SK-N-SH (cell line): ENCODE measurements around the gene TRAK1. TPM values are rescaled to one million over a fixed set of nuclear protein-coding genes. Genes with fewer than 3 reads are reported as not detected.
A peak's percentile ranks its signal among the peaks of the same experiment; 100 is the strongest.

Source experiments
- CTCF ChIA-PET: fragments of 300-600, 350-600 bp; formaldehyde crosslinking; extraction: SDS; loops from one replicate; lab custom pipeline; 2021; lab: Yijun Ruan, JAX
- POLR2A ChIA-PET: fragments of 350-600 bp; sonication (Branson Sonifier 250); formaldehyde crosslinking; extraction: SDS; loops from one replicate; lab custom pipeline; 2020; ENCODE audit warnings: antibody characterized with exemption, inconsistent platforms; lab: Yijun Ruan, JAX
- DNase-seq: peaks from one replicate; pipeline ENCODE4 v3.0.0; 2012
- H2AFZ ChIP-seq: fragments of 200-600 bp; sonication (generic); 2 replicates; pipeline ENCODE4 v1.8.1; 2016; ENCODE audit warnings: antibody characterized with exemption, mild to moderate bottlenecking, low read depth
- H3F3A ChIP-seq: fragments of 200-600 bp; sonication (generic); replicated peaks from 2 replicates; pipeline ENCODE3; 2016; ENCODE audit warnings: antibody characterized with exemption, mild to moderate bottlenecking; ENCODE audit not compliant: insufficient read depth
- H3K27ac ChIP-seq, 2 experiments: fragments of 200-500 bp in 1 of 2; fragments of 200-600 bp in 1 of 2; sonication (Bioruptor generic) in 1 of 2; sonication (generic), shearing (Covaris generic) in 1 of 2; 2 replicates each; pipeline versions ENCODE4 v1.5.1 to v1.6.1; 2014 to 2016; ENCODE audit warnings: low read depth in 2 of 2, inconsistent platforms in 1 of 2, low read length in 1 of 2, mild to moderate bottlenecking in 1 of 2, mixed read lengths in 1 of 2
- H3K27me3 ChIP-seq: fragments of 200-600 bp; sonication (generic), shearing (Covaris generic); 2 replicates; pipeline ENCODE4 v1.6.1; 2016; ENCODE audit warnings: mixed run types; ENCODE audit not compliant: insufficient read depth
- H3K36me3 ChIP-seq, 2 experiments: fragments of 200-500 bp in 1 of 2; fragments of 200-600 bp in 1 of 2; sonication (Bioruptor generic) in 1 of 2; sonication (generic) in 1 of 2; replicated peaks in 1 of 2; 2 replicates each; pipeline versions ENCODE3 to v1.5.1; 2014 to 2016; ENCODE audit warnings: low read length in 1 of 2, mild to moderate bottlenecking in 1 of 2; ENCODE audit not compliant: insufficient read depth in 2 of 2, control insufficient read depth in 1 of 2
- H3K4me1 ChIP-seq, 2 experiments: fragments of 200-500 bp in 1 of 2; fragments of 200-600 bp in 1 of 2; sonication (Bioruptor generic) in 1 of 2; sonication (generic), shearing (Covaris generic) in 1 of 2; 2 replicates each; pipeline versions ENCODE4 v1.5.1 to v1.6.1; 2014 to 2016; ENCODE audit warnings: low read depth in 1 of 2, low read length in 1 of 2, mixed run types in 1 of 2; ENCODE audit not compliant: insufficient read depth in 2 of 2, control insufficient read depth in 1 of 2
- H3K4me2 ChIP-seq: fragments of 200-600 bp; sonication (generic), shearing (Covaris generic); 2 replicates; pipeline ENCODE4 v1.6.1; 2017; ENCODE audit warnings: mixed run types
- H3K4me3 ChIP-seq, 2 experiments: fragments of 200-500 bp in 1 of 2; fragments of 200-600 bp in 1 of 2; sonication (Bioruptor generic) in 1 of 2; sonication (generic), shearing (Covaris generic) in 1 of 2; 2 replicates each; pipeline versions ENCODE4 v1.5.1 to v1.8.1; 2014 to 2016; ENCODE audit warnings: low read depth in 2 of 2, inconsistent platforms in 1 of 2, low read length in 1 of 2, mild to moderate bottlenecking in 1 of 2, mixed read lengths in 1 of 2, moderate library complexity in 1 of 2
- H3K79me2 ChIP-seq: fragments of 200-600 bp; sonication (generic); 2 replicates; pipeline ENCODE4 v1.8.1; 2017; ENCODE audit warnings: mild to moderate bottlenecking; ENCODE audit not compliant: insufficient read depth
- H3K9ac ChIP-seq: fragments of 200-600 bp; sonication (generic); 2 replicates; pipeline ENCODE4 v1.6.1; 2017; ENCODE audit warnings: mixed run types
- H3K9me2 ChIP-seq: fragments of 200-600 bp; sonication (generic); 2 replicates; pipeline ENCODE4 v1.6.1; 2017; ENCODE audit warnings: mixed run types
- H3K9me3 ChIP-seq: fragments of 200-600 bp; sonication (generic); 2 replicates; pipeline ENCODE4 v1.6.1; 2017; ENCODE audit warnings: mixed run types, mild to moderate bottlenecking, moderate library complexity
- H4K20me1 ChIP-seq: fragments of 200-600 bp; sonication (generic); 2 replicates; pipeline ENCODE4 v1.6.1; 2017; ENCODE audit warnings: mild to moderate bottlenecking, mixed run types; ENCODE audit not compliant: insufficient read depth
- EP300 ChIP-seq, 2 experiments: IDR thresholded peaks; 2 replicates each; pipeline versions ENCODE4 v1.4.0 to v1.6.1; 2012; ENCODE audit warnings: borderline replicate concordance in 1 of 2, low read depth in 1 of 2, low read length in 1 of 2
- IRF3 ChIP-seq: fragments of 150-350 bp; IDR thresholded peaks from 2 replicates; pipeline ENCODE4 v1.6.1; 2016; ENCODE audit warnings: mild to moderate bottlenecking, low read depth, low read length
- NFIC ChIP-seq: IDR thresholded peaks from 2 replicates; pipeline ENCODE4 v1.4.0; 2012; ENCODE audit warnings: borderline replicate concordance
- RAD21 ChIP-seq: IDR thresholded peaks from 2 replicates; pipeline ENCODE4 v1.6.1; 2012; ENCODE audit warnings: mild to moderate bottlenecking, low read length
- SMC3 ChIP-seq: IDR thresholded peaks from 2 replicates; pipeline ENCODE4 v1.6.1; 2012; ENCODE audit warnings: low read depth, low read length, improper control_type of control experiment
- USF2 ChIP-seq: fragments of 150-350 bp; IDR thresholded peaks from 2 replicates; pipeline ENCODE4 v1.6.1; 2017; ENCODE audit warnings: antibody characterized with exemption, low read length, low read depth, borderline replicate concordance
- WGBS: methylation state at CpG from one replicate; pipeline ENCODE4 v1.1.6; 2017; ENCODE audit warnings: low lambda C conversion rate; 5-methylcytosine and 5-hydroxymethylcytosine counted together
- polyA plus RNA-seq, 3 experiments: library from polyadenylated mRNA; depleted of rRNA; stranded (reverse); fragments of >200 nt; gene quantifications; 2 replicates each; pipeline ENCODE4 v1.2.3, GENCODE V29; 2012
- TF ChIP-seq, protein P1 (sequence below): fragments of 200-600 bp; sonication (generic); IDR thresholded peaks from 2 replicates; pipeline ENCODE4 v1.6.1; 2017; ENCODE audit warnings: antibody characterized with exemption, mild to moderate bottlenecking, moderate library complexity
- TF ChIP-seq, protein P2 (sequence below): IDR thresholded peaks from 2 replicates; pipeline ENCODE4; 2012

Gene TRAK1
- polyA plus RNA-seq, 1 of the 3 experiments (the other 2 are of a cell fraction): 12.5 TPM

DNA sequence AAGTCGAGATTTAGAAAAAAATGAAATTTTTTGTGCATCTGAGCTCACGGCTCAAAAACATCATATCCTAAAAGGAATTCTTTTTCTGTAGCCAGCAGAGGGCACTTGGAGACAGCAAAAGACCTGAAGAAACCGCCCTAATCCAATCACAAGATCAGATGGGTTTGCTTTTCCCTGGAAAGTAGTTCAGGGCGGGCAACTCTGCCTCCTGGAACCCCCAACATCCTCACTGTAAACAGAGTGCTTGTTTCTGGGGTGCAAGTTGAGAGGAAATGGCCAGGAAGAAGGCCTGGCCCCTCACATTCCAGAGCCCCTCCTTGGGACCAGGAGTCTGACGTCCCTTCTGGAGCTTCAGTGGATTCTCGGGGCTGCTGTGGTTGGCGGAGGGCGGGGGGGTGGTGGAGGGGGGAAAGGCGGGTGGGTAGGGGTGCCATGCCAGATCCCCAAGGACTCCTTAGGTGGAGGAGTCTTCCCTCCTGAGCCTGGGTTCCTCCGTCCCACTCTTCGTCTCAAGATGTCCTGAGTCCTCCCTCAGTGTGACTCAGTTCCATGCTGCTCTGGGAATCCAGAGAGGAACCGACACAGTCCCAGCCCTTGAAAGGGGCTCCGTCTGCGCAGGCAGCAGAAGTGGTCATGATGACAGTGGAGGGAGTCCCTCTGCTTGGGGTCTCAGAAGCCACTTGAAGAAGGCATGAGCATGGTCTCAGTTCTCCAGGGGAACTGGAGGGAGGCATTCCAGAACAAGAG is 139.0 kb downstream of the TRAK1 start:
- no peak overlapping the region for H3K27ac ChIP-seq
- no peak overlapping the region; a peak in 1 of 4 replicates for H3K4me3 ChIP-seq
- no peaks in the 10 kb centered on the region for H3K79me2 ChIP-seq
- H3K9me2 ChIP-seq: no peaks in the 10 kb centered on the region
- no peaks in the 10 kb centered on the region for H3K27me3 ChIP-seq
- H3F3A ChIP-seq: peaks cover 6% of the 10 kb centered on the region
- H3K4me1 ChIP-seq: no peaks in the 10 kb centered on the region; a peak in 1 of 4 replicates
- H3K36me3 ChIP-seq: peaks cover 0 to under 1% of the 10 kb centered on the region in 2 experiments
- TF ChIP-seq USF2 (no peak), SMC3 (peak; percentile 47), IRF3 (no peak), NFIC (no peak), RAD21 (peak; percentile 77)
- TF ChIP-seq, protein P1, sequence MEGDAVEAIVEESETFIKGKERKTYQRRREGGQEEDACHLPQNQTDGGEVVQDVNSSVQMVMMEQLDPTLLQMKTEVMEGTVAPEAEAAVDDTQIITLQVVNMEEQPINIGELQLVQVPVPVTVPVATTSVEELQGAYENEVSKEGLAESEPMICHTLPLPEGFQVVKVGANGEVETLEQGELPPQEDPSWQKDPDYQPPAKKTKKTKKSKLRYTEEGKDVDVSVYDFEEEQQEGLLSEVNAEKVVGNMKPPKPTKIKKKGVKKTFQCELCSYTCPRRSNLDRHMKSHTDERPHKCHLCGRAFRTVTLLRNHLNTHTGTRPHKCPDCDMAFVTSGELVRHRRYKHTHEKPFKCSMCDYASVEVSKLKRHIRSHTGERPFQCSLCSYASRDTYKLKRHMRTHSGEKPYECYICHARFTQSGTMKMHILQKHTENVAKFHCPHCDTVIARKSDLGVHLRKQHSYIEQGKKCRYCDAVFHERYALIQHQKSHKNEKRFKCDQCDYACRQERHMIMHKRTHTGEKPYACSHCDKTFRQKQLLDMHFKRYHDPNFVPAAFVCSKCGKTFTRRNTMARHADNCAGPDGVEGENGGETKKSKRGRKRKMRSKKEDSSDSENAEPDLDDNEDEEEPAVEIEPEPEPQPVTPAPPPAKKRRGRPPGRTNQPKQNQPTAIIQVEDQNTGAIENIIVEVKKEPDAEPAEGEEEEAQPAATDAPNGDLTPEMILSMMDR: peak; percentile 72
- no peak overlapping the region for H3K9ac ChIP-seq
- no peaks in the 10 kb centered on the region for H3K9me3 ChIP-seq
- H4K20me1 ChIP-seq: no peaks in the 10 kb centered on the region
- WGBS: 44% methylated on average over 9 of the region's 14 CpGs
- CTCF ChIA-PET: interaction anchor here (0.6 to 3.0 kb wide), 37 partner anchors 10 to 600 kb away, joined by 3 to 32 read pairs (median 4); no protein-coding TSS in a partner anchor
- no peak overlapping the region for H2AFZ ChIP-seq
- H3K4me2 ChIP-seq: no peak overlapping the region
- peak; percentile 67 for DNase-seq
- POLR2A ChIA-PET: no interaction called here

DNA sequence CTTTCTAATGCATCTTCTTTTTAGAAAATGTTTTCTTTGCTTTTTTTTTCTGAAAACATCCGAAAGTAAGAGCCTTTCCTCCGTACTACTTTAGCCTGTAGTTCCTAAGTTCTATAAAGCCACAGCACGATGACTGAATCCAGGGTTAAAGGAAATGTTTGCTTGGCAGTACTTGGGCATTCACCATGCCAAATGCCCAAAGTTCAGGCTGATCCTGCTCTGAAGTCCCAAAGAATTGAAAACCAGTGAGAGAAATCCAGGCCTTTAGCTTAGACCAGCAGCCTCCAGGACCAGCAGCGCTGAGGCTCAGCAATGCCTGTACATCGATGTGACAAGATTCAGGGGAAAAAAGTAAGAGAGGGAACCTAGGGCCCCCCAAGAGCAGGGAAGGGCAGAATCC is 139.7 kb downstream of the TRAK1 start:
- CTCF ChIA-PET: interaction anchor here (2.2 to 4.7 kb wide), 3 partner anchors 16 to 213 kb away, joined by 5 to 27 read pairs (median 20); no protein-coding TSS in a partner anchor

More for the DNA sequence above, 139.7 kb downstream of the TRAK1 start:
- H4K20me1 ChIP-seq: no peaks in the 10 kb centered on the region
- H3F3A ChIP-seq: peaks cover 6% of the 10 kb centered on the region
- no peak for DNase-seq
- TF ChIP-seq, protein P2, sequence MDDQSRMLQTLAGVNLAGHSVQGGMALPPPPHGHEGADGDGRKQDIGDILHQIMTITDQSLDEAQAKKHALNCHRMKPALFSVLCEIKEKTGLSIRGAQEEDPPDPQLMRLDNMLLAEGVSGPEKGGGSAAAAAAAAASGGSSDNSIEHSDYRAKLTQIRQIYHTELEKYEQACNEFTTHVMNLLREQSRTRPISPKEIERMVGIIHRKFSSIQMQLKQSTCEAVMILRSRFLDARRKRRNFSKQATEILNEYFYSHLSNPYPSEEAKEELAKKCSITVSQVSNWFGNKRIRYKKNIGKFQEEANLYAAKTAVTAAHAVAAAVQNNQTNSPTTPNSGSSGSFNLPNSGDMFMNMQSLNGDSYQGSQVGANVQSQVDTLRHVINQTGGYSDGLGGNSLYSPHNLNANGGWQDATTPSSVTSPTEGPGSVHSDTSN: no peak
- no peak for TF ChIP-seq EP300 (IDR thresholded peaks at IDR 0.05; ENCODE audit: borderline replicate concordance in 1 of 2, low read depth in 1 of 2, low read length in 1 of 2)
- 68% methylated on average over 5 of the region's 5 CpGs for WGBS
- POLR2A ChIA-PET: no interaction called here
- H2AFZ ChIP-seq: no peak overlapping the region
- no peaks in the 10 kb centered on the region; a peak in 1 of 4 replicates for H3K4me1 ChIP-seq
- H3K27me3 ChIP-seq: no peaks in the 10 kb centered on the region
- no peak overlapping the region for H3K4me2 ChIP-seq
- no peaks in the 10 kb centered on the region for H3K36me3 ChIP-seq
- H3K9me3 ChIP-seq: no peaks in the 10 kb centered on the region
- no peaks in the 10 kb centered on the region for H3K79me2 ChIP-seq
- H3K9ac ChIP-seq: no peak overlapping the region
- no peak overlapping the region for H3K4me3 ChIP-seq
- H3K9me2 ChIP-seq: no peaks in the 10 kb centered on the region
- no peak overlapping the region for H3K27ac ChIP-seq
